GM12873 (cell line): Measurements from ENCODE around the gene HYOU1.

Source experiments
- TF ChIP-seq, protein P1 (sequence below): IDR thresholded peaks from 2 replicates; pipeline ENCODE4 v1.5.1; 2012; ENCODE audit warnings: low read depth, mild to moderate bottlenecking, moderate library complexity, low read length, control low read depth; ENCODE audit not compliant: insufficient read depth; ENCODE audit errors: missing control alignments

Gene HYOU1

DNA sequence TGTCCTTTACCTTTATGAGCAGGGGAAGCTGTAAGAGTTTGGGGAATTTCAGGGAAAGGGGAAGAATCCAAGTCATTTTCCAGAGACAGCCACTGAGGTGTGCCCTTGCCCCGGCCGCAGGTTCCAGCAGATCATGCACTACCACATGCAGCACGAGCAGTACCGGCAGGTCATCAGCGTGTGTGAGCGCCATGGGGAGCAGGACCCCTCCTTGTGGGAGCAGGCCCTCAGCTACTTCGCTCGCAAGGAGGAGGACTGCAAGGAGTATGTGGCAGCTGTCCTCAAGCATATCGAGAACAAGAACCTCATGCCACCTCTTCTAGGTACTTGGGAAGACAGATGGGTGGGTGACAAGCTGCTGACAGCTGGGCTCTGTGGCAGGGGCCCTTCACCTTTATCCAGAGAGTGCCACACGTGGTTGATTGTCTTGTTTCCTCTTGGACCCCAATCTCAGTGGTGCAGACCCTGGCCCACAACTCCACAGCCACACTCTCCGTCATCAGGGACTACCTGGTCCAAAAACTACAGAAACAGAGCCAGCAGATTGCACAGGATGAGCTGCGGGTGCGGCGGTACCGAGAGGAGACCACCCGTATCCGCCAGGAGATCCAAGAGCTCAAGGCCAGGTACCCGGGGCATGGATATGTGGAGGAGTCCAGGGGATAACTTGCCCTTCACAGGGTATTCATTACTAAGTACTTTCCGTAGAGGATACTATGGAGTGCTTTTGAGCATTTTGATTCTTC is 21.8 kb upstream of the HYOU1 start:
- TF ChIP-seq, protein P1, sequence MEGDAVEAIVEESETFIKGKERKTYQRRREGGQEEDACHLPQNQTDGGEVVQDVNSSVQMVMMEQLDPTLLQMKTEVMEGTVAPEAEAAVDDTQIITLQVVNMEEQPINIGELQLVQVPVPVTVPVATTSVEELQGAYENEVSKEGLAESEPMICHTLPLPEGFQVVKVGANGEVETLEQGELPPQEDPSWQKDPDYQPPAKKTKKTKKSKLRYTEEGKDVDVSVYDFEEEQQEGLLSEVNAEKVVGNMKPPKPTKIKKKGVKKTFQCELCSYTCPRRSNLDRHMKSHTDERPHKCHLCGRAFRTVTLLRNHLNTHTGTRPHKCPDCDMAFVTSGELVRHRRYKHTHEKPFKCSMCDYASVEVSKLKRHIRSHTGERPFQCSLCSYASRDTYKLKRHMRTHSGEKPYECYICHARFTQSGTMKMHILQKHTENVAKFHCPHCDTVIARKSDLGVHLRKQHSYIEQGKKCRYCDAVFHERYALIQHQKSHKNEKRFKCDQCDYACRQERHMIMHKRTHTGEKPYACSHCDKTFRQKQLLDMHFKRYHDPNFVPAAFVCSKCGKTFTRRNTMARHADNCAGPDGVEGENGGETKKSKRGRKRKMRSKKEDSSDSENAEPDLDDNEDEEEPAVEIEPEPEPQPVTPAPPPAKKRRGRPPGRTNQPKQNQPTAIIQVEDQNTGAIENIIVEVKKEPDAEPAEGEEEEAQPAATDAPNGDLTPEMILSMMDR = no peak

- TF ChIP-seq, protein P1 = no peak
These were observed 20.8 kb upstream of the HYOU1 start for GRCh38 chr11:119077839-119078238.

DNA sequence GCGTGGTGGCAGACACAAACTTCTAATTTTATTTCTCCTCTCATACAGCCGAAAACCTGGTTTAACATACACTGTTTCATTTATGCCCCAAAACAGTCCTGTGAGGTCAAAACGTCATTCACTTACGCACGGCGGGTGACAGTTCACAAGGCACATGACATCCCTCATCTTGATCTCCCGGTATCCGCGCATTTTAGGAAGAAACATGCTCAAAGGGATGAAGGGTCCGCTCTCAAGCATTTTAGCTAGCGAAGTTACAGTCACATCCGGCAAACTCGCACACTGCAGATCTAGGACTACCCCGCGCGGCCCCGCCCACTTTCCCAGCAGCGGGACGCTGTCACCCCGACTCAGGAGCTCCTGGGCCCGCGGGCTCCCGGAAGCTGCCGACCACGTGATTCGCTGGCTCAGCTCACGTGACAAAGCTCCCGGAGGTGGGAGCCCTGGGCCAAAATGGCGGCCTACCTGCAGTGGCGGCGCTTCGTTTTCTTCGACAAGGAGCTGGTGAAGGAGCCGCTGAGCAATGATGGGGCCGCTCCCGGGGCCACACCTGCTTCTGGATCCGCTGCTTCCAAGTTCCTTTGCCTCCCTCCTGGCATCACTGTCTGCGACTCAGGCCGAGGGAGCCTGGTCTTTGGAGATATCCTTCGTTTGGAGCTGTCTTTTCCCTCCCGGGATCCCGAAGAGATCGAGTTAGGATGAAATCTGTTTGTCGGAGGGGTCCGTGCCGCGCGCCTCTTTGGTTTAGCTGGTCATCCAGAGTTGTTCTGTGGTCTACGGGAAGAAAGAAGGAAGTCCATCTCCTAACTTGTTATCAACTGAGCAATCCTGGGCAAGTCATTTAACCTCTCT is 10.6 kb upstream of the HYOU1 start, which contains the start of gene VPS11:
Gene VPS11 (plus strand): TSS at position 448 of the 852 bp plus-strand sequence. CDS start 6 bp downstream, at position 454.
- TF ChIP-seq, protein P1 = no peak

- TF ChIP-seq, protein P1 = peak; percentile 78
These were observed 8.4 kb upstream of the HYOU1 start for GRCh38 chr11:119065369-119065768.

- TF ChIP-seq, protein P1 = no peak
These were observed 5.8 kb upstream of the HYOU1 start for GRCh38 chr11:119062779-119063178.

DNA sequence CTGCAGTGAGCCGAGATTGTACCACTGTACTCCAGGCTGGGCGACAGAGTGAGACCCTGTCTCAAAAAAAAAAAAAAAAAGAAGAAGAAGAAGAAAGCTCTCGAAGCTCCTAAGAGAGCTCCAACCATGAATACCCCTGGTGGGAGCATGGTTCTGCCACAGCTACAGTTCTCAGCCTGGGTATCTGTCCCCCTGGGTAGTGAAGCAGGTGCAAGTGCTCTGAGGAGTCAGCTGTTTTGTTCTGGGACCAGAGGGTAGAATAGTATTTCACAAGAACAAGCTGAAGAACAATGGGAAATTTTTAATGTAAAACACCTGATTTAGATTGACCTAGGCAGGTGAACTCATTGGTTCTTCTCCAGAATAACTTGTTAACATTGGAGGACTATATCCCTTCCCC is 4.3 kb upstream of the HYOU1 start:
- TF ChIP-seq, protein P1 = no peak

DNA sequence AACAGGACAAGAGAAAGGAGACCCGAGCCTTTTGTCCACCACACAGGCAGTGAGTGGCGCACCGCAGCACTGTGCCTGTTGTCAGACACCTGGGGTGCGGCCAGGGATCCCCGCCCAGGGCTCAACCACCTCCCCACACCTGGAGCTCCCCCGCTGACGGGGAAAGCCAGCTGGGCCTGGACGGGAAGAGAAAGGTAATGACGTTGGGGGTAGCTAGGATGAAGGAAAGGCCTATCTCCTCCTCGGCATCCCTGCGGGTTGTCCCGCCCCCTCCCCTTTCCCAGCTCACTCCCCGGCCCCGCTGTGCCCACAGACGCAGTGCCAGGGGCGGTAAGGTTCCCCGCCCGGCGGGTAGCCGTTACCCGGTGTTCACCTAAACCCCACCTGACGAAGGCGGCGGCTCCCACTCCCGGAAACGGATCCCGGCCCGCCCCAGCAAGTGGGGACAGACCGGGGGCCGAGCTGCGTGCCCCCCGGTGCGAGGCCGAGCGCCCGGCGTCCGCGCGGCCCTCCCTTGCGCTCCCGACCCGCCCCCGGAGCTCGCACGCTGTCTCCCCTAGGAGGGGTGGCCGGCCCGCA is 495 bp downstream of the HYOU1 start:
- TF ChIP-seq, protein P1 = no peak
